Measurements from ENCODE around the gene LBR.

Gene LBR

GRCh38 chr1:225413708-225414375 lies 14.0 kb downstream of the LBR start:
- H3K36me3 Mint-ChIP-seq (ENCODE audit: low read depth) = peaks cover 92% of the 10 kb centered on the region
- TF ChIP-seq CTCF (IDR thresholded peaks at IDR 0.05) = no peak
- peaks cover 28% of the 10 kb centered on the region for H3K4me1 Mint-ChIP-seq
- no peak overlapping the region for H3K4me3 Mint-ChIP-seq
- no peaks in the 10 kb centered on the region for H3K9me3 Mint-ChIP-seq
- DNase-seq = no peak
- H3K27ac Mint-ChIP-seq = no peak overlapping the region
- H3K27me3 Mint-ChIP-seq (ENCODE audit: low read depth, poor library complexity) = peaks cover 2% of the 10 kb centered on the region

- peaks cover 21% of the 10 kb centered on the region for H3K4me1 Mint-ChIP-seq
- no peak for TF ChIP-seq CTCF (IDR thresholded peaks at IDR 0.05)
- peaks cover 92% of the 10 kb centered on the region for H3K36me3 Mint-ChIP-seq (ENCODE audit: low read depth)
- peaks cover 2% of the 10 kb centered on the region for H3K27me3 Mint-ChIP-seq (ENCODE audit: low read depth, poor library complexity)
- no peaks in the 10 kb centered on the region for H3K9me3 Mint-ChIP-seq
- DNase-seq = no peak
- no peak overlapping the region for H3K4me3 Mint-ChIP-seq
- H3K27ac Mint-ChIP-seq = no peak overlapping the region
These were observed 15.0 kb downstream of the LBR start for GRCh38 chr1:225412803-225413351.

- Mint-ChIP-seq H3K4me1 (peaks cover 20% of the 10 kb centered on the region), H3K9me3 (no peaks in the 10 kb centered on the region), H3K27ac (no peak overlapping the region), H3K27me3 (ENCODE audit: low read depth, poor library complexity) (peaks cover 2% of the 10 kb centered on the region), H3K36me3 (ENCODE audit: low read depth) (peaks cover 92% of the 10 kb centered on the region), H3K4me3 (no peak overlapping the region)
- TF ChIP-seq CTCF (IDR thresholded peaks at IDR 0.05) = no peak
- DNase-seq = no peak
These were observed 15.5 kb downstream of the LBR start for GRCh38 chr1:225412321-225412720.

- no peak overlapping the region for H3K4me3 Mint-ChIP-seq
- DNase-seq = no peak
- H3K27ac Mint-ChIP-seq = no peak overlapping the region
- peaks cover 25% of the 10 kb centered on the region for H3K4me1 Mint-ChIP-seq
- H3K27me3 Mint-ChIP-seq (ENCODE audit: low read depth, poor library complexity) = no peaks in the 10 kb centered on the region
- H3K9me3 Mint-ChIP-seq = no peaks in the 10 kb centered on the region
- H3K36me3 Mint-ChIP-seq (ENCODE audit: low read depth) = peaks cover 98% of the 10 kb centered on the region
- no peak for TF ChIP-seq CTCF (IDR thresholded peaks at IDR 0.05)
These were observed 17.8 kb downstream of the LBR start for GRCh38 chr1:225410036-225410435.

- Mint-ChIP-seq H3K4me1 (peaks cover 25% of the 10 kb centered on the region), H3K9me3 (no peaks in the 10 kb centered on the region), H3K4me3 (no peak overlapping the region), H3K27me3 (ENCODE audit: low read depth, poor library complexity) (no peaks in the 10 kb centered on the region), H3K36me3 (ENCODE audit: low read depth) (peaks cover 96% of the 10 kb centered on the region), H3K27ac (no peak overlapping the region)
- TF ChIP-seq CTCF (IDR thresholded peaks at IDR 0.05) = no peak
- no peak for DNase-seq
These were observed 18.8 kb downstream of the LBR start for GRCh38 chr1:225409051-225409450.

- H3K36me3 Mint-ChIP-seq (ENCODE audit: low read depth) = peaks cover 98% of the 10 kb centered on the region
- no peaks in the 10 kb centered on the region for H3K27me3 Mint-ChIP-seq (ENCODE audit: low read depth, poor library complexity)
- no peaks in the 10 kb centered on the region for H3K9me3 Mint-ChIP-seq
- no peak for TF ChIP-seq CTCF (IDR thresholded peaks at IDR 0.05)
- DNase-seq = no peak
- no peak overlapping the region for H3K4me3 Mint-ChIP-seq
- H3K4me1 Mint-ChIP-seq = peaks cover 25% of the 10 kb centered on the region
- H3K27ac Mint-ChIP-seq = no peak overlapping the region
These were observed 19.6 kb downstream of the LBR start for GRCh38 chr1:225408249-225408648.
